ENCODE results near the gene GPRASP2. TPM values are rescaled to one million over a fixed set of nuclear protein-coding genes. Genes with fewer than 3 reads are reported as not detected.

The GPRASP2 gene
- polyA plus RNA-seq, 3 donors: 0.23 to 0.66 (median 0.48) TPM

DNA sequence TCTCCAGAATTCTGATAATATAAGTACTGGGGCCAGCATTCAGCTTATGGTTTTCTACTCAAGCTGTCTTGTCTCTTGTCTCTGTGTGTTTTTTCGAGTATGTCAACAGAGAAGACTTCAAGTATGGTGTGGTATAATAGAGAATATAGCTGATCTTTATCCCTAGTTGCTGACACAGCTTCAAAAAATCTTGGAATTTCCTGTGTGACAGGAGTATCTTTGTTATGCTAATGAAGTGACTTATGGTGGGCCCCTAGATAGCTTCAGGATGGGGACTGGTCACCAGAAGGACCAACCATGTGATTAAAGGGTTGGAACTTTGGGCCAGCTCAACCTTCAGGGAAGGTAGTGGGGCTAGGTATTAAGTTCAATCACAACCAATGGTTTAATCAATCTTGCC lies 11.2 kb downstream of the GPRASP2 start:
- no peak overlapping the region for H3K27ac ChIP-seq (ENCODE audit: low read depth in 1 of 2, low read length in 2 of 2)
- no peaks in the 10 kb centered on the region for H3K79me2 ChIP-seq (ENCODE audit: insufficient read depth, low read length)
- Mint-ChIP-seq H3K27ac (no peak overlapping the region), H3K36me3 (no peaks in the 10 kb centered on the region), H3K27me3 (ENCODE audit: low read depth in 3 of 3) (peaks cover 1 to 12% (median 2%) of the 10 kb centered on the region in 3 donors), H3K4me1 (peaks cover 12% of the 10 kb centered on the region), H3K9me3 (no peaks in the 10 kb centered on the region), H3K4me3 (no peak overlapping the region)
- no peak overlapping the region for H2AFZ ChIP-seq (ENCODE audit: insufficient read depth, low read depth, low read length, poor library complexity, severe bottlenecking)
- TF ChIP-seq, protein P1, sequence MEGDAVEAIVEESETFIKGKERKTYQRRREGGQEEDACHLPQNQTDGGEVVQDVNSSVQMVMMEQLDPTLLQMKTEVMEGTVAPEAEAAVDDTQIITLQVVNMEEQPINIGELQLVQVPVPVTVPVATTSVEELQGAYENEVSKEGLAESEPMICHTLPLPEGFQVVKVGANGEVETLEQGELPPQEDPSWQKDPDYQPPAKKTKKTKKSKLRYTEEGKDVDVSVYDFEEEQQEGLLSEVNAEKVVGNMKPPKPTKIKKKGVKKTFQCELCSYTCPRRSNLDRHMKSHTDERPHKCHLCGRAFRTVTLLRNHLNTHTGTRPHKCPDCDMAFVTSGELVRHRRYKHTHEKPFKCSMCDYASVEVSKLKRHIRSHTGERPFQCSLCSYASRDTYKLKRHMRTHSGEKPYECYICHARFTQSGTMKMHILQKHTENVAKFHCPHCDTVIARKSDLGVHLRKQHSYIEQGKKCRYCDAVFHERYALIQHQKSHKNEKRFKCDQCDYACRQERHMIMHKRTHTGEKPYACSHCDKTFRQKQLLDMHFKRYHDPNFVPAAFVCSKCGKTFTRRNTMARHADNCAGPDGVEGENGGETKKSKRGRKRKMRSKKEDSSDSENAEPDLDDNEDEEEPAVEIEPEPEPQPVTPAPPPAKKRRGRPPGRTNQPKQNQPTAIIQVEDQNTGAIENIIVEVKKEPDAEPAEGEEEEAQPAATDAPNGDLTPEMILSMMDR (IDR thresholded peaks at IDR 0.05): no peak
- H3K9ac ChIP-seq (ENCODE audit: insufficient read depth, low read length, poor library complexity, severe bottlenecking): no peak overlapping the region
- no peaks in the 10 kb centered on the region for H3K27me3 ChIP-seq (ENCODE audit: control insufficient read depth in 2 of 2, insufficient read depth in 2 of 2, low read length in 2 of 2)
- intact Hi-C loops (cut with micrococcal nuclease): no loop called here
- no peak overlapping the region for H3K4me2 ChIP-seq (replicated peaks; ENCODE audit: extremely low read depth, low read length, poor library complexity, severe bottlenecking)
- no peaks in the 10 kb centered on the region for H3K9me3 ChIP-seq (replicated peaks in 1 of 2; ENCODE audit: control insufficient read depth in 1 of 2, insufficient read depth in 1 of 2, low read length in 2 of 2)
- H3K4me1 ChIP-seq (ENCODE audit: control insufficient read depth in 1 of 2, insufficient read depth in 2 of 2, low read length in 2 of 2): peaks cover 9 to 10% of the 10 kb centered on the region in 2 donors
- no peaks in the 10 kb centered on the region for H4K20me1 ChIP-seq (ENCODE audit: insufficient read depth, low read length)
- DNase-seq: no peak
- no peak overlapping the region for H3K4me3 ChIP-seq (replicated peaks in 1 of 3; ENCODE audit: low read depth in 2 of 3, low read length in 3 of 3)
- H3K36me3 ChIP-seq (replicated peaks in 1 of 2; ENCODE audit: control insufficient read depth in 1 of 2, insufficient read depth in 2 of 2, low read length in 2 of 2): no peaks in the 10 kb centered on the region
- no CpG with 5 or more reads among the region's 1 CpG for WGBS (ENCODE audit: insufficient coverage)

DNA sequence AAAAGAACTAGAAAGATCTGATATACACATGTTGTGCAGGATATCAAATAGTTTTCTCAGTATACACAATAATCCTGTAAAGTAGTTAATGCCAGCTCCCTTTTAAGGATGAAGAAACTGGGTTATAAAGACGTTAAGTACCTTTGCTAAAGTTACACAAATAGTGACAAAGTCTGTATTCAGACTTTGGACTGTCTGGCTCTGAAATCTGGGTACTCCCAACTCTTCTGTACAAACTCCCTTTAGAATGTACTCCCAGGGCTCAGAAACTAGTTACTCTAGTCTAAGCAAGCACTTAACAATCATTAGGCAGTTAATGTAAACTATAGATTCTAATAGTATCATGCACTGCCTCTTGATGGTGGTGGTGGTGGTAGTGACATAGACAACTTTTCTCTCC lies 15.5 kb downstream of the GPRASP2 start:
- DNase-seq: no peak
- Histone ChIP-seq H3K36me3 (replicated peaks in 1 of 2; ENCODE audit: control insufficient read depth in 1 of 2, insufficient read depth in 2 of 2, low read length in 2 of 2) (no peaks in the 10 kb centered on the region), H3K9ac (ENCODE audit: insufficient read depth, low read length, poor library complexity, severe bottlenecking) (no peak overlapping the region), H3K4me1 (ENCODE audit: control insufficient read depth in 1 of 2, insufficient read depth in 2 of 2, low read length in 2 of 2) (no peaks in the 10 kb centered on the region), H3K9me3 (replicated peaks in 1 of 2; ENCODE audit: control insufficient read depth in 1 of 2, insufficient read depth in 1 of 2, low read length in 2 of 2) (no peaks in the 10 kb centered on the region), H3K4me2 (replicated peaks; ENCODE audit: extremely low read depth, low read length, poor library complexity, severe bottlenecking) (no peak overlapping the region), H4K20me1 (ENCODE audit: insufficient read depth, low read length) (no peaks in the 10 kb centered on the region), H3K27me3 (ENCODE audit: control insufficient read depth in 2 of 2, insufficient read depth in 2 of 2, low read length in 2 of 2) (no peaks in the 10 kb centered on the region), H3K27ac (ENCODE audit: low read depth in 1 of 2, low read length in 2 of 2) (no peak overlapping the region), H3K79me2 (ENCODE audit: insufficient read depth, low read length) (no peaks in the 10 kb centered on the region), H3K4me3 (replicated peaks in 1 of 3; ENCODE audit: low read depth in 2 of 3, low read length in 3 of 3) (no peak overlapping the region), H2AFZ (ENCODE audit: insufficient read depth, low read depth, low read length, poor library complexity, severe bottlenecking) (no peak overlapping the region)
- intact Hi-C loops (cut with micrococcal nuclease): no loop called here
- Mint-ChIP-seq H3K36me3 (no peaks in the 10 kb centered on the region), H3K9me3 (no peaks in the 10 kb centered on the region), H3K4me3 (no peak overlapping the region), H3K27ac (no peak overlapping the region), H3K4me1 (no peaks in the 10 kb centered on the region), H3K27me3 (ENCODE audit: low read depth in 3 of 3) (peaks cover 0 to 4% (median 1%) of the 10 kb centered on the region in 3 donors)
- WGBS (ENCODE audit: insufficient coverage): no CpG with 5 or more reads among the region's 1 CpG
- TF ChIP-seq, protein P1 (IDR thresholded peaks at IDR 0.05): no peak

All from CD14-positive monocyte (primary cell).